BJ (cell line): Measurements from ENCODE around the gene HFM1. TPM values are rescaled to one million over a fixed set of nuclear protein-coding genes. Genes with fewer than 3 reads are reported as not detected.

ENCODE experiments used
- CTCF ChIA-PET: fragments of 350-600 bp; formaldehyde crosslinking; extraction: SDS; loops from one replicate; lab custom pipeline; 2021; ENCODE audit warnings: antibody characterized with exemption, inconsistent platforms; lab: Yijun Ruan, JAX
- POLR2A ChIA-PET: fragments of 300-600 bp; sonication (Branson Sonifier 250); formaldehyde crosslinking; extraction: SDS; loops from one replicate; lab custom pipeline; 2021; ENCODE audit warnings: antibody characterized with exemption; lab: Charles Lee
- DNase-seq: peaks from one replicate; pipeline ENCODE4 v3.0.0-alpha.2; 2011; ENCODE audit warnings: low read depth
- H3K27me3 ChIP-seq: 2 replicates; pipeline ENCODE4 v1.6.0; 2011; ENCODE audit warnings: low read length; ENCODE audit not compliant: control insufficient read depth, insufficient read depth
- H3K36me3 ChIP-seq: 2 replicates; pipeline ENCODE4 v1.5.1; 2011; ENCODE audit warnings: low read length; ENCODE audit not compliant: control insufficient read depth, insufficient read depth
- H3K4me3 ChIP-seq: 2 replicates; pipeline ENCODE4 v1.5.1; 2011; ENCODE audit warnings: low read depth, mild to moderate bottlenecking, control low read depth, low read length
- polyA plus RNA-seq: library from polyadenylated mRNA; depleted of rRNA; stranded (reverse); fragments of >200 nt; gene quantifications from 2 replicates; pipeline ENCODE4 v1.2.3, GENCODE V29; 2011
- TF ChIP-seq, protein P1 (sequence below): IDR thresholded peaks from 2 replicates; pipeline ENCODE4 v1.5.1; 2011; ENCODE audit warnings: low read depth, mild to moderate bottlenecking, control low read depth, inconsistent platforms, low read length, moderate library complexity; ENCODE audit not compliant: insufficient read depth

The HFM1 gene
- polyA plus RNA-seq, 1 experiment: not detected

DNA sequence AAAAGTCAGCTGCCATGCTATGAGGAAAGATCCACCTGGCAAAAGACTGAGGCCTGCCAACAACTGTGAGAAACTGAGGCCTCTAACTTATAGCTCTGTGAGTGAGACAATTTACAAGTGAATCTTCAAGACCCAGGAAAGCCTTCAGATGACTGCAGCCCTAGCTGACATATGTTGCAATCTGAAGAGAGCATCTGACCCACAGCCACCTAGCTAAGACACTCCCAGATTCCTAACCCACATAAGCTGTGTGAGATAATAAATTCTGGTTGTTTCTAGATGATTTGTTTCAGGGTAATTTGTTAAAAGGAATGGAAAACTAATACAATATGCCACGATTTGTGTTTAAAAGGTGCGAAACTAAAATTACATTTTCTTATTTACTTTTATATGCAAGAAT lies 55.1 kb downstream of the HFM1 start:
- TF ChIP-seq, protein P1, sequence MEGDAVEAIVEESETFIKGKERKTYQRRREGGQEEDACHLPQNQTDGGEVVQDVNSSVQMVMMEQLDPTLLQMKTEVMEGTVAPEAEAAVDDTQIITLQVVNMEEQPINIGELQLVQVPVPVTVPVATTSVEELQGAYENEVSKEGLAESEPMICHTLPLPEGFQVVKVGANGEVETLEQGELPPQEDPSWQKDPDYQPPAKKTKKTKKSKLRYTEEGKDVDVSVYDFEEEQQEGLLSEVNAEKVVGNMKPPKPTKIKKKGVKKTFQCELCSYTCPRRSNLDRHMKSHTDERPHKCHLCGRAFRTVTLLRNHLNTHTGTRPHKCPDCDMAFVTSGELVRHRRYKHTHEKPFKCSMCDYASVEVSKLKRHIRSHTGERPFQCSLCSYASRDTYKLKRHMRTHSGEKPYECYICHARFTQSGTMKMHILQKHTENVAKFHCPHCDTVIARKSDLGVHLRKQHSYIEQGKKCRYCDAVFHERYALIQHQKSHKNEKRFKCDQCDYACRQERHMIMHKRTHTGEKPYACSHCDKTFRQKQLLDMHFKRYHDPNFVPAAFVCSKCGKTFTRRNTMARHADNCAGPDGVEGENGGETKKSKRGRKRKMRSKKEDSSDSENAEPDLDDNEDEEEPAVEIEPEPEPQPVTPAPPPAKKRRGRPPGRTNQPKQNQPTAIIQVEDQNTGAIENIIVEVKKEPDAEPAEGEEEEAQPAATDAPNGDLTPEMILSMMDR: no peak
- ChIA-PET POLR2A (no interaction called here), CTCF (no interaction called here)
- Histone ChIP-seq H3K36me3 (no peaks in the 10 kb centered on the region), H3K4me3 (no peak overlapping the region), H3K27me3 (no peaks in the 10 kb centered on the region)
- no peak for DNase-seq

DNA sequence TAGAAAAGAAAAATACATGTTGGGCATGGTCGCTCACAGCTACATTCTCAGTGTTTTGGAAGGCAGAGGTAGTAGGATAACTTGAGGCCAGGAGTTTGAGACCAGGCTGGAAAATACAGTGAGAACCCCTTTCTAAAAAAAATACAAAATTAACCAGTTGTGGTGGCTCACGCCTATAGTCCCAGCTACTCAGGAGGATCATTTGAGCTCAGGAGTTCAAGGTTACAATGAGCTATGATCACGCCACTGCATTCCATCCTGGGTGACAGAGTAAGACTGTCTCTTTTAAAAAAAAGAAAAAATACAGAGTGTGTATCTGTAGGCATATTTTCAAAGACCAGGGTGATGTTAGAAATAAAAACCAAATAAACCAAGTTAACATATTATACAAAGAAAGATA lies 57.8 kb downstream of the HFM1 start:
- CTCF ChIA-PET: no interaction called here
- POLR2A ChIA-PET: no interaction called here
- Histone ChIP-seq H3K4me3 (no peak overlapping the region), H3K36me3 (no peaks in the 10 kb centered on the region), H3K27me3 (no peaks in the 10 kb centered on the region)
- TF ChIP-seq, protein P1: no peak
- DNase-seq: no peak

DNA sequence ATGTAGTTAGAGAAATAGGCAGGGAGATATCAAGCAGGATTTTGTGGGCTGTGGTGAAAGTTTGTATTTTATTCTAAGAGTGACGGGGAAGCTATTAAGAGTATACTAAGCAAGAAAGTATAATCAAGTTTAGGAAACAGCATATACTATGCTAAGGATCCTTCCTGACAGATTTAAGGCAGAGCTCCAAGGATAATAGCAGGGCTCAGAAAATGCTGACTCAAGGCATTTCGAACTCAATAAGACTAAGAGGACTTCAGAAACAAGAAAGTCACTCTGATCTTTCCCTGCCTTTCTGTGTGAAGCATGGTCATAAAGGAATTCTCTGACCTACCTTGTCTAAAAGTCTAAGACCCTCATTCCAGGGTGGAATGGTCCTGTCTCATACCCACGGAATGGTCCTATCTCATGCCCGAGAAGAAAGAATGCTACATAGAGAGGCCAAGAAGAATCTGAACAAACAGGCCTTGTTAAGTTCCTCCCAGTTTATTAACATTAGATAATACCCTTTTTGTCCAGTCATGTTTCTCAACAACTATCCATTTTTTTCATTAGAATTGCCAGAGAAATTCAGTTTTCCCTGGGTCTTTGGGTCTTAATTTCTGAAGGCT lies 59.1 kb downstream of the HFM1 start:
- H3K27me3 ChIP-seq: no peaks in the 10 kb centered on the region
- ChIA-PET POLR2A (no interaction called here), CTCF (interaction anchor here (1.0 kb wide), 1 partner anchor 18 kb away, joined by 3 read pairs; no protein-coding TSS in a partner anchor)
- TF ChIP-seq, protein P1: no peak
- DNase-seq: no peak
- H3K4me3 ChIP-seq: no peak overlapping the region
- H3K36me3 ChIP-seq: no peaks in the 10 kb centered on the region

DNA sequence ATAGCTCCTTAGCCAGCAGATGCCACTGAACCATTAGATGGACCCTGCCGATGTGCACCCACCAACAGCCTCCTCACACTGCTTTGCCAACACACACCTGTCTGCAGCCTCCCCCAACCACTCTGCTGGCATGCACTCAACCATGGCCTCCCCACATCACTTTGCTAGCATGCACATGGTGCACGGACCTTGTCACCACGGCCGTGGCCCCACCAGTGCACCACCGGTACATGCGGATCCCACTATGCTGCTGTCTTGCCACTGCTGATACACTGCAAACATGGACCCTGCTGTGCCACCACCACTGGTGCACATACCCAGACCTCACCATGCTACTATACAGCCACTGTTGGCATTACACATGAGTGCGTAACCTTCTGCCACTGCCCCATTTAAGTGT lies 66.1 kb downstream of the HFM1 start:
- no peak for DNase-seq
- TF ChIP-seq, protein P1: no peak
- CTCF ChIA-PET: no interaction called here

DNA sequence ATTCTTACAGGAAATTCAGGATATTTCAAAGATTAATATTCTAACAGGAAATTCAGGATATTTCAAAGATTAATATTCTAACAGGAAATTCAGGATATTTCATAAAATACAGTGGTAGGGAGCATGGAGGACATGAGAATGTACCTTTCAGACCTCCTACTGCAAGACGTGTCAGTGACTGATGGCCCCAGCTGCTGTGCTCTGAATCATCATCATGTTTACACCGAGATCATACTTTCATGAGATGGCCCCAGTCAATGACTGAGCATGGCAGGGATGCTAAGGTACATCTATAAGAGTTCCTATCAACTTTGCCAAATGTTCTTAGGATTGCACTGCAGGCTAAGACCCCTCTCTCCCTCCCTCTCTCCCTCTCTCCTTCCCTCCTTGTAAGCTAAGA lies 69.0 kb downstream of the HFM1 start:
- Histone ChIP-seq H3K36me3 (no peaks in the 10 kb centered on the region), H3K4me3 (no peak overlapping the region), H3K27me3 (no peaks in the 10 kb centered on the region)
- CTCF ChIA-PET: no interaction called here
- POLR2A ChIA-PET: no interaction called here
- TF ChIP-seq, protein P1: no peak
- DNase-seq: no peak

More for the DNA sequence above, 66.1 kb downstream of the HFM1 start:
- Histone ChIP-seq H3K27me3 (no peaks in the 10 kb centered on the region), H3K36me3 (no peaks in the 10 kb centered on the region), H3K4me3 (no peak overlapping the region)
- POLR2A ChIA-PET: no interaction called here
